ENCODE results near the gene CYB561.

- TF ChIP-seq, protein P1, sequence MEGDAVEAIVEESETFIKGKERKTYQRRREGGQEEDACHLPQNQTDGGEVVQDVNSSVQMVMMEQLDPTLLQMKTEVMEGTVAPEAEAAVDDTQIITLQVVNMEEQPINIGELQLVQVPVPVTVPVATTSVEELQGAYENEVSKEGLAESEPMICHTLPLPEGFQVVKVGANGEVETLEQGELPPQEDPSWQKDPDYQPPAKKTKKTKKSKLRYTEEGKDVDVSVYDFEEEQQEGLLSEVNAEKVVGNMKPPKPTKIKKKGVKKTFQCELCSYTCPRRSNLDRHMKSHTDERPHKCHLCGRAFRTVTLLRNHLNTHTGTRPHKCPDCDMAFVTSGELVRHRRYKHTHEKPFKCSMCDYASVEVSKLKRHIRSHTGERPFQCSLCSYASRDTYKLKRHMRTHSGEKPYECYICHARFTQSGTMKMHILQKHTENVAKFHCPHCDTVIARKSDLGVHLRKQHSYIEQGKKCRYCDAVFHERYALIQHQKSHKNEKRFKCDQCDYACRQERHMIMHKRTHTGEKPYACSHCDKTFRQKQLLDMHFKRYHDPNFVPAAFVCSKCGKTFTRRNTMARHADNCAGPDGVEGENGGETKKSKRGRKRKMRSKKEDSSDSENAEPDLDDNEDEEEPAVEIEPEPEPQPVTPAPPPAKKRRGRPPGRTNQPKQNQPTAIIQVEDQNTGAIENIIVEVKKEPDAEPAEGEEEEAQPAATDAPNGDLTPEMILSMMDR (conservative IDR thresholded peaks at IDR 0.05; ENCODE audit: low read depth in 2 of 2), result no peak
- TF ChIP-seq, protein P2, sequence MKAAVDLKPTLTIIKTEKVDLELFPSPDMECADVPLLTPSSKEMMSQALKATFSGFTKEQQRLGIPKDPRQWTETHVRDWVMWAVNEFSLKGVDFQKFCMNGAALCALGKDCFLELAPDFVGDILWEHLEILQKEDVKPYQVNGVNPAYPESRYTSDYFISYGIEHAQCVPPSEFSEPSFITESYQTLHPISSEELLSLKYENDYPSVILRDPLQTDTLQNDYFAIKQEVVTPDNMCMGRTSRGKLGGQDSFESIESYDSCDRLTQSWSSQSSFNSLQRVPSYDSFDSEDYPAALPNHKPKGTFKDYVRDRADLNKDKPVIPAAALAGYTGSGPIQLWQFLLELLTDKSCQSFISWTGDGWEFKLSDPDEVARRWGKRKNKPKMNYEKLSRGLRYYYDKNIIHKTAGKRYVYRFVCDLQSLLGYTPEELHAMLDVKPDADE (IDR thresholded peaks at IDR 0.05), result no peak
- TF ChIP-seq POLR2AphosphoS5 (IDR thresholded peaks at IDR 0.05; ENCODE audit: low read depth) (no peak), CREB1 (CRISPR knock-in tag; IDR thresholded peaks at IDR 0.05; ENCODE audit: low read depth) (no peak), EZH2 (IDR thresholded peaks at IDR 0.05; ENCODE audit: low read depth, unreplicated experiment) (no peak), ZNF331 (CRISPR knock-in tag; IDR thresholded peaks at IDR 0.05; ENCODE audit: low read depth) (no peak), JUNB (IDR thresholded peaks at IDR 0.05; ENCODE audit: unreplicated experiment) (no peak), EZH2phosphoT487 (IDR thresholded peaks at IDR 0.05; ENCODE audit: unreplicated experiment) (no peak), STAT1 (IDR thresholded peaks at IDR 0.05; ENCODE audit: unreplicated experiment) (no peak)
- TF ChIP-seq, protein P3, sequence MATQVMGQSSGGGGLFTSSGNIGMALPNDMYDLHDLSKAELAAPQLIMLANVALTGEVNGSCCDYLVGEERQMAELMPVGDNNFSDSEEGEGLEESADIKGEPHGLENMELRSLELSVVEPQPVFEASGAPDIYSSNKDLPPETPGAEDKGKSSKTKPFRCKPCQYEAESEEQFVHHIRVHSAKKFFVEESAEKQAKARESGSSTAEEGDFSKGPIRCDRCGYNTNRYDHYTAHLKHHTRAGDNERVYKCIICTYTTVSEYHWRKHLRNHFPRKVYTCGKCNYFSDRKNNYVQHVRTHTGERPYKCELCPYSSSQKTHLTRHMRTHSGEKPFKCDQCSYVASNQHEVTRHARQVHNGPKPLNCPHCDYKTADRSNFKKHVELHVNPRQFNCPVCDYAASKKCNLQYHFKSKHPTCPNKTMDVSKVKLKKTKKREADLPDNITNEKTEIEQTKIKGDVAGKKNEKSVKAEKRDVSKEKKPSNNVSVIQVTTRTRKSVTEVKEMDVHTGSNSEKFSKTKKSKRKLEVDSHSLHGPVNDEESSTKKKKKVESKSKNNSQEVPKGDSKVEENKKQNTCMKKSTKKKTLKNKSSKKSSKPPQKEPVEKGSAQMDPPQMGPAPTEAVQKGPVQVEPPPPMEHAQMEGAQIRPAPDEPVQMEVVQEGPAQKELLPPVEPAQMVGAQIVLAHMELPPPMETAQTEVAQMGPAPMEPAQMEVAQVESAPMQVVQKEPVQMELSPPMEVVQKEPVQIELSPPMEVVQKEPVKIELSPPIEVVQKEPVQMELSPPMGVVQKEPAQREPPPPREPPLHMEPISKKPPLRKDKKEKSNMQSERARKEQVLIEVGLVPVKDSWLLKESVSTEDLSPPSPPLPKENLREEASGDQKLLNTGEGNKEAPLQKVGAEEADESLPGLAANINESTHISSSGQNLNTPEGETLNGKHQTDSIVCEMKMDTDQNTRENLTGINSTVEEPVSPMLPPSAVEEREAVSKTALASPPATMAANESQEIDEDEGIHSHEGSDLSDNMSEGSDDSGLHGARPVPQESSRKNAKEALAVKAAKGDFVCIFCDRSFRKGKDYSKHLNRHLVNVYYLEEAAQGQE (IDR thresholded peaks at IDR 0.05; ENCODE audit: unreplicated experiment), result no peak
- TF ChIP-seq, protein P4, sequence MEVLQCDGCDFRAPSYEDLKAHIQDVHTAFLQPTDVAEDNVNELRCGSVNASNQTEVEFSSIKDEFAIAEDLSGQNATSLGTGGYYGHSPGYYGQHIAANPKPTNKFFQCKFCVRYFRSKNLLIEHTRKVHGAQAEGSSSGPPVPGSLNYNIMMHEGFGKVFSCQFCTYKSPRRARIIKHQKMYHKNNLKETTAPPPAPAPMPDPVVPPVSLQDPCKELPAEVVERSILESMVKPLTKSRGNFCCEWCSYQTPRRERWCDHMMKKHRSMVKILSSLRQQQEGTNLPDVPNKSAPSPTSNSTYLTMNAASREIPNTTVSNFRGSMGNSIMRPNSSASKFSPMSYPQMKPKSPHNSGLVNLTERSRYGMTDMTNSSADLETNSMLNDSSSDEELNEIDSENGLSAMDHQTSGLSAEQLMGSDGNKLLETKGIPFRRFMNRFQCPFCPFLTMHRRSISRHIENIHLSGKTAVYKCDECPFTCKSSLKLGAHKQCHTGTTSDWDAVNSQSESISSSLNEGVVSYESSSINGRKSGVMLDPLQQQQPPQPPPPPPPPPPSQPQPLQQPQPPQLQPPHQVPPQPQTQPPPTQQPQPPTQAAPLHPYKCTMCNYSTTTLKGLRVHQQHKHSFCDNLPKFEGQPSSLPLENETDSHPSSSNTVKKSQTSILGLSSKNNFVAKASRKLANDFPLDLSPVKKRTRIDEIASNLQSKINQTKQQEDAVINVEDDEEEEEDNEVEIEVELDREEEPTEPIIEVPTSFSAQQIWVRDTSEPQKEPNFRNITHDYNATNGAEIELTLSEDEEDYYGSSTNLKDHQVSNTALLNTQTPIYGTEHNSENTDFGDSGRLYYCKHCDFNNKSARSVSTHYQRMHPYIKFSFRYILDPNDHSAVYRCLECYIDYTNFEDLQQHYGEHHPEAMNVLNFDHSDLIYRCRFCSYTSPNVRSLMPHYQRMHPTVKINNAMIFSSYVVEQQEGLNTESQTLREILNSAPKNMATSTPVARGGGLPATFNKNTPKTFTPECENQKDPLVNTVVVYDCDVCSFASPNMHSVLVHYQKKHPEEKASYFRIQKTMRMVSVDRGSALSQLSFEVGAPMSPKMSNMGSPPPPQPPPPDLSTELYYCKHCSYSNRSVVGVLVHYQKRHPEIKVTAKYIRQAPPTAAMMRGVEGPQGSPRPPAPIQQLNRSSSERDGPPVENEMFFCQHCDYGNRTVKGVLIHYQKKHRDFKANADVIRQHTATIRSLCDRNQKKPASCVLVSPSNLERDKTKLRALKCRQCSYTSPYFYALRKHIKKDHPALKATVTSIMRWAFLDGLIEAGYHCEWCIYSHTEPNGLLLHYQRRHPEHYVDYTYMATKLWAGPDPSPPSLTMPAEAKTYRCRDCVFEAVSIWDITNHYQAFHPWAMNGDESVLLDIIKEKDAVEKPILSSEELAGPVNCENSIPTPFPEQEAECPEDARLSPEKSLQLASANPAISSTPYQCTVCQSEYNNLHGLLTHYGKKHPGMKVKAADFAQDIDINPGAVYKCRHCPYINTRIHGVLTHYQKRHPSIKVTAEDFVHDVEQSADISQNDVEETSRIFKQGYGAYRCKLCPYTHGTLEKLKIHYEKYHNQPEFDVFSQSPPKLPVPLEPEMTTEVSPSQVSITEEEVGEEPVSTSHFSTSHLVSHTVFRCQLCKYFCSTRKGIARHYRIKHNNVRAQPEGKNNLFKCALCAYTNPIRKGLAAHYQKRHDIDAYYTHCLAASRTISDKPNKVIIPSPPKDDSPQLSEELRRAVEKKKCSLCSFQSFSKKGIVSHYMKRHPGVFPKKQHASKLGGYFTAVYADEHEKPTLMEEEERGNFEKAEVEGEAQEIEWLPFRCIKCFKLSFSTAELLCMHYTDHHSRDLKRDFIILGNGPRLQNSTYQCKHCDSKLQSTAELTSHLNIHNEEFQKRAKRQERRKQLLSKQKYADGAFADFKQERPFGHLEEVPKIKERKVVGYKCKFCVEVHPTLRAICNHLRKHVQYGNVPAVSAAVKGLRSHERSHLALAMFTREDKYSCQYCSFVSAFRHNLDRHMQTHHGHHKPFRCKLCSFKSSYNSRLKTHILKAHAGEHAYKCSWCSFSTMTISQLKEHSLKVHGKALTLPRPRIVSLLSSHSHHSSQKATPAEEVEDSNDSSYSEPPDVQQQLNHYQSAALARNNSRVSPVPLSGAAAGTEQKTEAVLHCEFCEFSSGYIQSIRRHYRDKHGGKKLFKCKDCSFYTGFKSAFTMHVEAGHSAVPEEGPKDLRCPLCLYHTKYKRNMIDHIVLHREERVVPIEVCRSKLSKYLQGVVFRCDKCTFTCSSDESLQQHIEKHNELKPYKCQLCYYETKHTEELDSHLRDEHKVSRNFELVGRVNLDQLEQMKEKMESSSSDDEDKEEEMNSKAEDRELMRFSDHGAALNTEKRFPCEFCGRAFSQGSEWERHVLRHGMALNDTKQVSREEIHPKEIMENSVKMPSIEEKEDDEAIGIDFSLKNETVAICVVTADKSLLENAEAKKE (CRISPR knock-in tag; IDR thresholded peaks at IDR 0.05), result no peak
Observed at GRCh38 chr17:63445571-63445953, 544 bp downstream of the CYB561 start.

Data from GM23338 (cell line).